Hepatocyte (in vitro differentiated cells): ENCODE results near the gene MKNK2. TPM values are rescaled to one million over a fixed set of nuclear protein-coding genes. Genes with fewer than 3 reads are reported as not detected.

Source experiments
- DNase-seq: peaks from one replicate; pipeline ENCODE4 v3.0.0-alpha.2; 2016; ENCODE audit warnings: low spot score
- H2AFZ ChIP-seq: fragments of 200-600 bp; sonication (generic); 2 replicates; pipeline ENCODE4 v1.6.0; 2016; ENCODE audit warnings: antibody characterized with exemption, mild to moderate bottlenecking
- H3K27ac ChIP-seq: fragments of 200-600 bp; sonication (generic); 2 replicates; pipeline ENCODE4 v1.5.1; 2016; ENCODE audit warnings: mild to moderate bottlenecking
- H3K27me3 ChIP-seq: fragments of 200-600 bp; sonication (generic); 2 replicates; pipeline ENCODE4 v1.6.1; 2016
- H3K36me3 ChIP-seq: fragments of 200-600 bp; sonication (generic); replicated peaks from 2 replicates; pipeline ENCODE4 v1.5.1; 2016; ENCODE audit warnings: low read depth; ENCODE audit not compliant: insufficient read depth
- H3K4me1 ChIP-seq: fragments of 200-600 bp; sonication (generic); 2 replicates; pipeline ENCODE4 v1.5.1; 2016; ENCODE audit warnings: mild to moderate bottlenecking, moderate library complexity; ENCODE audit not compliant: insufficient read depth
- H3K4me2 ChIP-seq: fragments of 200-600 bp; sonication (generic); 2 replicates; pipeline ENCODE4 v1.6.0; 2016
- H3K4me3 ChIP-seq: fragments of 200-600 bp; sonication (generic); 2 replicates; pipeline ENCODE4 v1.5.1; 2016; ENCODE audit warnings: mild to moderate bottlenecking
- H3K79me2 ChIP-seq: fragments of 200-600 bp; sonication (generic); 2 replicates; pipeline ENCODE4 v1.6.0; 2017; ENCODE audit warnings: mild to moderate bottlenecking
- H3K9me2 ChIP-seq: fragments of 200-600 bp; sonication (generic); replicated peaks from 2 replicates; pipeline ENCODE4 v1.6.0; 2017; ENCODE audit warnings: mild to moderate bottlenecking; ENCODE audit not compliant: insufficient read depth
- H3K9me3 ChIP-seq: fragments of 200-600 bp; sonication (generic); 2 replicates; pipeline ENCODE4 v1.5.1; 2016; ENCODE audit warnings: low read depth, mild to moderate bottlenecking
- H4K20me1 ChIP-seq: fragments of 200-600 bp; sonication (generic); 2 replicates; pipeline ENCODE4 v1.6.0; 2016; ENCODE audit warnings: mild to moderate bottlenecking; ENCODE audit not compliant: insufficient read depth, poor library complexity, severe bottlenecking
- EZH2 ChIP-seq: fragments of 200-600 bp; sonication (generic); IDR thresholded peaks from 2 replicates; pipeline ENCODE4 v1.6.1; 2016; ENCODE audit warnings: antibody characterized with exemption, mild to moderate bottlenecking, borderline replicate concordance
- EZH2phosphoT487 ChIP-seq: fragments of 200-600 bp; sonication (generic); IDR thresholded peaks from one replicate; pipeline ENCODE4 v1.6.1; 2018; ENCODE audit warnings: antibody characterized with exemption, mild to moderate bottlenecking, low read depth, moderate library complexity; ENCODE audit not compliant: unreplicated experiment, severe bottlenecking
- WGBS: methylation state at CpG from one replicate; pipeline ENCODE4 v1.1.6; 2016; ENCODE audit warnings: low lambda C conversion rate; ENCODE audit errors: missing lambda C conversion rate; 5-methylcytosine and 5-hydroxymethylcytosine counted together
- polyA plus RNA-seq: library from polyadenylated mRNA; unstranded; fragments of >200 nt; fragmentation: Nextera tagmentation; extraction: Ambion mirVana; gene quantifications from 2 replicates; pipeline ENCODE4 v1.2.1, GENCODE V29; 2016
- total RNA-seq: library from RNA; depleted of rRNA; stranded (reverse); fragments of >200 nt; gene quantifications from 2 replicates; pipeline ENCODE4 v1.2.3, GENCODE V29; 2014
- TF ChIP-seq, protein P1 (sequence below): fragments of 200-600 bp; sonication (generic); IDR thresholded peaks from 2 replicates; pipeline ENCODE4 v1.5.1; 2016; ENCODE audit warnings: antibody characterized with exemption, mild to moderate bottlenecking; ENCODE audit not compliant: poor library complexity

The MKNK2 gene
- total and polyA plus RNA-seq, 2 experiments from 2014 or later: 90.4 to 136 TPM

DNA sequence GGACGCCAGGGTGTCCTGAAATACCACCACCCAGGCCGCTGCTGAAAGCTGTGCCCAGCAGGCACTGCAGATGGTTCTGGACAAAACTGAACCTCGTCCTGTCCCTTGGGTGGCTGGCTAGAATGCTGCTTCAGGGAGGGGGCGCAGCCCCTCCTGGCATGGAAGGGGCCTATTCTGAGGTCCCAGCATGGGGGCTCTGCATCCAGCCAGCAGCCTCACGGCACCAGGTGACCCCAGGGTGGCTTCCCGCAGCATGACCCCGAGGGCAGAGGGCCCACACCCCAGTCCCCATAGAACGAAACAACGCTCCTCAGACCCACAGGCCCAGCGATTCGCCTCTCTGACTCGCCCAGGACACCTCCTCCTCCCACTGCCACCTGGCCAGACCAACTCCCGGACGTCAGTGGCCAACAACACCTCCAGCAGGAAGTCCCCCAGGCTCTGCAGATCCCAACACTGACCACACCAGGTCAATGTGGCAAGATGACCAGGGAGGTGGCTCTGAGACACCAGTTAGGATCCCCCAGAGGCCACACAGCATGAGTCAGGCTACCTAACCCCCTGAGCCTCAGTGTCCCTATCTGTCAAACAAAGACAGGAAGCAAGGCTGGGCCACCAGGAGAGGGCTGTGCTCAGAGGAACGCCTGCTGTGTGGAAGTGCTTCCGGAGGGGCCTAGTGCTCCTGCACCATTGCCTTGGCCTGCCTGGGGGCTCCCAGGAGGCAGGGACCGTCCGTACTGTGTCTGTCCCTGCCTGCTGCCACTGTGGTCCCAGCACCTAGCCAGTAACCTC is 6.1 kb downstream of the MKNK2 start:
- Histone ChIP-seq H3K9me3 (no peaks in the 10 kb centered on the region), H3K79me2 (peaks cover 50% of the 10 kb centered on the region), H3K36me3 (no peaks in the 10 kb centered on the region), H3K4me3 (no peak overlapping the region), H3K4me2 (no peak overlapping the region), H3K27ac (no peak overlapping the region), H3K27me3 (no peaks in the 10 kb centered on the region), H4K20me1 (peaks cover 55% of the 10 kb centered on the region), H3K9me2 (no peaks in the 10 kb centered on the region), H3K4me1 (peaks cover 39% of the 10 kb centered on the region), H2AFZ (no peak overlapping the region)
- TF ChIP-seq EZH2phosphoT487 (no peak), EZH2 (no peak)
- TF ChIP-seq, protein P1, sequence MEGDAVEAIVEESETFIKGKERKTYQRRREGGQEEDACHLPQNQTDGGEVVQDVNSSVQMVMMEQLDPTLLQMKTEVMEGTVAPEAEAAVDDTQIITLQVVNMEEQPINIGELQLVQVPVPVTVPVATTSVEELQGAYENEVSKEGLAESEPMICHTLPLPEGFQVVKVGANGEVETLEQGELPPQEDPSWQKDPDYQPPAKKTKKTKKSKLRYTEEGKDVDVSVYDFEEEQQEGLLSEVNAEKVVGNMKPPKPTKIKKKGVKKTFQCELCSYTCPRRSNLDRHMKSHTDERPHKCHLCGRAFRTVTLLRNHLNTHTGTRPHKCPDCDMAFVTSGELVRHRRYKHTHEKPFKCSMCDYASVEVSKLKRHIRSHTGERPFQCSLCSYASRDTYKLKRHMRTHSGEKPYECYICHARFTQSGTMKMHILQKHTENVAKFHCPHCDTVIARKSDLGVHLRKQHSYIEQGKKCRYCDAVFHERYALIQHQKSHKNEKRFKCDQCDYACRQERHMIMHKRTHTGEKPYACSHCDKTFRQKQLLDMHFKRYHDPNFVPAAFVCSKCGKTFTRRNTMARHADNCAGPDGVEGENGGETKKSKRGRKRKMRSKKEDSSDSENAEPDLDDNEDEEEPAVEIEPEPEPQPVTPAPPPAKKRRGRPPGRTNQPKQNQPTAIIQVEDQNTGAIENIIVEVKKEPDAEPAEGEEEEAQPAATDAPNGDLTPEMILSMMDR: no peak
- 95% methylated on average over 18 of the region's 18 CpGs for WGBS
- DNase-seq: peak; percentile 5

DNA sequence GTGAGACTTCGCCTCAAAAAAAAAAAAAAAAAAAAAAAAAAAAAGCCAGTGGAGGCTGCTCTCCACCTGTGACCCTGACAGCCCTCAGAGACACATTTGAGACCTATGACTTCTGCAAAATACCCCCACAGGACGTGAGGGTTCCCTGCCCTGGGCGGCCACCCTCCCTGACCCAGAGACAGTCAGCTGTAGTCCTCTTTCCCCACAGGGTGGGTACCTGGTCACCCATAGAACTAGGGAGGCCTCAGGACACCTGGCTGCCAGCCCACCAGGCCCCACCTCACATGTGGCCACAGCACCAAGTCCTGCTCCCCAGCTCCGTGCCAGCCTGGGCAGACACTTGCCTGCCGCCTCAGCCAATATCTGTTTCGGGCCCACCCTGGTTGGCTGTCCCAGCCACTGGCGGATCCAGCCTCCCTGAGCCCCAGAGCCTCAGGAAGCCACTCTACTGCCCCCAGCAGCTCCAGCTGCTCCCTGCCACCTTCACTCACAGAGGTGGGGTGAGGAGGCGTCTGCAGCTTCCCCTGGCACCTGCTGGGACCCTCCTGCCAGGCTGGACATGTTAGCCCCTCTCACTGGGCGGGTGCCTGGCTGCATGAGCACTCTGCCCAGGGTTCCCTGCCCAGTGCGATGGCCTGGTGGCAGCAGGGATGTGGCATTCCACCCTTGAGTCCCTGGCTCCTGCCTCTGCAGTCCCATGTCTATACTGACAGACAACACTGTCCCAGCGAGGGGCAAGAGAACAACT is 6.9 kb downstream of the MKNK2 start:
- H3K9me3 ChIP-seq: no peaks in the 10 kb centered on the region
- peaks cover 48% of the 10 kb centered on the region for H4K20me1 ChIP-seq
- peak; percentile 6 for DNase-seq
- no peak for TF ChIP-seq EZH2
- no peak for TF ChIP-seq EZH2phosphoT487
- TF ChIP-seq, protein P1: no peak
- WGBS: 97% methylated on average over 10 of the region's 11 CpGs
- no peaks in the 10 kb centered on the region for H3K36me3 ChIP-seq
- no peaks in the 10 kb centered on the region for H3K9me2 ChIP-seq
- no peak overlapping the region for H3K27ac ChIP-seq
- H3K4me2 ChIP-seq: no peak overlapping the region
- no peaks in the 10 kb centered on the region for H3K27me3 ChIP-seq
- H2AFZ ChIP-seq: no peak overlapping the region
- no peak overlapping the region for H3K4me3 ChIP-seq
- peaks cover 43% of the 10 kb centered on the region for H3K79me2 ChIP-seq
- H3K4me1 ChIP-seq: peaks cover 34% of the 10 kb centered on the region

DNA sequence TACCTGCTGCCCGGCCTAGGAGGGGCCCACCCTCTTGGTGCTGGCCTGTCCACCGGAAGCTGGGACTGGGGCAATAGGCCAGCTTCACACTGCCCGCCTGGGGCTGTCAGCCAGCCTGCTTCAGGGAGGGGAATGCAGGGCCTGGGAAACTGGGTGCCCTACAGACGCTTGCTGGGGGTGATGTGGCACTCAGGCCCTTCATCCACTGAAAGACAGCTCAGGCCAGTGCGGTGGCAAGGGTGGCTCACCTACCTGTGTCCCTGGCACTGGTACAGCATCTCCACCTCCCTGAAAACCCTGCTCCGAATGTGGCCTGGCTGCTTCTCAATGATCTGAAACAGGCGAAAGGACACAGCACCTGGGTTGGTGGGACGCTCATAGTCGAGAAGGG is 7.8 kb downstream of the MKNK2 start:
- Histone ChIP-seq H4K20me1 (peaks cover 39% of the 10 kb centered on the region), H3K36me3 (no peaks in the 10 kb centered on the region), H3K27ac (peak overlapping the region; percentile 95), H2AFZ (no peak overlapping the region), H3K9me3 (no peaks in the 10 kb centered on the region), H3K27me3 (no peaks in the 10 kb centered on the region), H3K79me2 (peaks cover 34% of the 10 kb centered on the region), H3K4me2 (no peak overlapping the region), H3K4me3 (no peak overlapping the region), H3K4me1 (peaks cover 25% of the 10 kb centered on the region), H3K9me2 (no peaks in the 10 kb centered on the region)
- no peak for TF ChIP-seq EZH2phosphoT487
- TF ChIP-seq, protein P1: no peak
- TF ChIP-seq EZH2: no peak
- WGBS: 95% methylated on average over 9 of the region's 9 CpGs
- peak; percentile 5 for DNase-seq
